Ovary (tissue), 3 donors: Measurements from ENCODE around the gene POLR2J.

Experiments used
- EP300 ChIP-seq: sonication (generic); formaldehyde crosslinking; IDR thresholded peaks from one replicate; pipeline ENCODE4 v1.6.1; 2017; ENCODE audit warnings: antibody characterized with exemption
- TF ChIP-seq, protein P1 (sequence below), 3 donors: fragments of 450-650 bp in 2 of 3; fragments of 200-600 bp in 1 of 3; IDR thresholded peaks; one replicate each; pipeline versions ENCODE4 v1.5.1 to v1.8.0; 2016 to 2022; ENCODE audit warnings: antibody characterized with exemption in 3 of 3, mild to moderate bottlenecking in 1 of 3
- donor health status: DM: no; HTN: no; CAD: no.

DNA sequence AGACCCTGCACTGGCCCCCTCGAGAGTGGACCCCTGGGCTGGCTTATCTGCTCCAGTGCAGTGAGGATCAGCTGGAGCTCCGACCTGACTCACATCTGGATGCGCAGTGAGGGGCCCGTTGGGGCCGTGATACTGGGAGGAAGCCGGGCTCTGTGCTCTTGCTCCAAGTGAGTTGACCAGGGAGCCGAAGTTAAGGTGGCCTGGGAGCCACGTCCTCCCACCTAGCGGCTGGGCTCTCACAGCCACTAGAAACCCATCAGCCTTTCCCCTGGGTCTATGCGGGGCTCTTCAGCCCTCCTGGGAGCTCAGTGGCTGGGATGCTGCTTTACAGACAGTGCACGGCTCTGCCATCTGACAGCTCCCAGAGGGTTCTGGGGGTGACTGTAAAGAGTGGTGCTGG lies 23.1 kb downstream of the POLR2J start:
- TF ChIP-seq, protein P1, sequence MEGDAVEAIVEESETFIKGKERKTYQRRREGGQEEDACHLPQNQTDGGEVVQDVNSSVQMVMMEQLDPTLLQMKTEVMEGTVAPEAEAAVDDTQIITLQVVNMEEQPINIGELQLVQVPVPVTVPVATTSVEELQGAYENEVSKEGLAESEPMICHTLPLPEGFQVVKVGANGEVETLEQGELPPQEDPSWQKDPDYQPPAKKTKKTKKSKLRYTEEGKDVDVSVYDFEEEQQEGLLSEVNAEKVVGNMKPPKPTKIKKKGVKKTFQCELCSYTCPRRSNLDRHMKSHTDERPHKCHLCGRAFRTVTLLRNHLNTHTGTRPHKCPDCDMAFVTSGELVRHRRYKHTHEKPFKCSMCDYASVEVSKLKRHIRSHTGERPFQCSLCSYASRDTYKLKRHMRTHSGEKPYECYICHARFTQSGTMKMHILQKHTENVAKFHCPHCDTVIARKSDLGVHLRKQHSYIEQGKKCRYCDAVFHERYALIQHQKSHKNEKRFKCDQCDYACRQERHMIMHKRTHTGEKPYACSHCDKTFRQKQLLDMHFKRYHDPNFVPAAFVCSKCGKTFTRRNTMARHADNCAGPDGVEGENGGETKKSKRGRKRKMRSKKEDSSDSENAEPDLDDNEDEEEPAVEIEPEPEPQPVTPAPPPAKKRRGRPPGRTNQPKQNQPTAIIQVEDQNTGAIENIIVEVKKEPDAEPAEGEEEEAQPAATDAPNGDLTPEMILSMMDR (IDR thresholded peaks at IDR 0.05), result no peak
- TF ChIP-seq EP300, result no peak
